ENCODE results near the gene SORCS2.

GRCh38 chr4:7259039-7259438, 66.7 kb downstream of the SORCS2 start:
- TF ChIP-seq NFYB (CRISPR knock-in tag; IDR thresholded peaks at IDR 0.05), result no peak
- no peak for TF ChIP-seq CTCF (CRISPR knock-in tag; IDR thresholded peaks at IDR 0.05)
- no peak for TF ChIP-seq GTF2F1 (IDR thresholded peaks at IDR 0.05; ENCODE audit: low read length)
- no peak for TF ChIP-seq ZFYVE20 (CRISPR knock-in tag; IDR thresholded peaks at IDR 0.05; ENCODE audit: borderline replicate concordance, low read depth)
